HCT116 (cell line): ENCODE measurements around the gene SUMO1. TPM values are rescaled to one million over a fixed set of nuclear protein-coding genes. Genes with fewer than 3 reads are reported as not detected.

ENCODE experiments used
- ATAC-seq: fragments of 200-7000 bp; cut with Tn5 transposase; 2 replicates; pipeline ENCODE4 v1.9.1; 2020; ENCODE audit warnings: mild to moderate bottlenecking, moderate library complexity
- BruUV-seq: library from RNA; stranded (reverse); fragments of 400-500 nt; replicated peaks from 2 replicates; lab custom pipeline; 2021; lab: Mats Ljungman, UMichigan
- CTCF ChIA-PET: fragments of 300-600 bp; sonication (Branson Sonifier 250); formaldehyde crosslinking; loops from one replicate; lab custom pipeline; 2021; ENCODE audit warnings: antibody characterized with exemption; lab: Charles Lee
- POLR2A ChIA-PET: fragments of 300-600, 350-600 bp; sonication (Branson Sonifier 250); formaldehyde crosslinking; loops from one replicate; lab custom pipeline; 2021; ENCODE audit warnings: antibody characterized with exemption; lab: Charles Lee
- RAD21 ChIA-PET, 2 experiments: fragments of 300-600 bp; sonication (Branson Sonifier 250); formaldehyde crosslinking; loops; one replicate each; lab custom pipeline; 2023; ENCODE audit warnings: low total read pairs in 2 of 2; ENCODE audit not compliant: uncharacterized antibody in 2 of 2, unreplicated experiment in 2 of 2, low non-redundant PET in 1 of 2; lab: Charles Lee
- DNase-seq: peaks from one replicate; pipeline ENCODE4 v3.0.0-alpha.2; 2010; ENCODE audit warnings: low read depth, low spot score
- H2AFZ ChIP-seq: fragments of 200-600 bp; shearing (Covaris generic), sonication (generic); 2 replicates; pipeline ENCODE4 v1.6.1; 2017; ENCODE audit warnings: low read depth, mixed run types, mixed read lengths, antibody characterized with exemption, low read length; ENCODE audit not compliant: poor library complexity, severe bottlenecking
- H3K27ac ChIP-seq: 2 replicates; pipeline ENCODE4 v1.5.1; 2012; ENCODE audit warnings: low read depth, low read length
- H3K27me3 ChIP-seq: fragments of 200-600 bp; sonication (generic); 2 replicates; pipeline ENCODE4 v1.6.1; 2016; ENCODE audit warnings: mixed run types, low read length, mixed read lengths; ENCODE audit not compliant: insufficient read depth
- H3K36me3 ChIP-seq, 2 experiments: fragments of 200-500 bp in 1 of 2; fragments of 200-600 bp in 1 of 2; sonication (Bioruptor generic) in 1 of 2; sonication (generic) in 1 of 2; 2 replicates each; pipeline versions ENCODE4 v1.5.1 to v1.6.1; 2014 to 2016; ENCODE audit warnings: low read length in 2 of 2, inconsistent platforms in 1 of 2, mixed read lengths in 1 of 2, mixed run types in 1 of 2; ENCODE audit not compliant: insufficient read depth in 2 of 2, control insufficient read depth in 1 of 2
- H3K4me1 ChIP-seq, 2 experiments: fragments of 200-600 bp in 1 of 2; sonication (generic) in 1 of 2; 2 replicates each; pipeline versions ENCODE4 v1.5.1 to v1.6.1; 2012 to 2017; ENCODE audit warnings: low read length in 2 of 2, inconsistent platforms in 1 of 2, mild to moderate bottlenecking in 1 of 2, mixed read lengths in 1 of 2, mixed run types in 1 of 2, moderate library complexity in 1 of 2; ENCODE audit not compliant: insufficient read depth in 2 of 2, control insufficient read depth in 1 of 2
- H3K4me2 ChIP-seq: fragments of 200-600 bp; sonication (generic); 2 replicates; pipeline ENCODE4 v1.6.1; 2017; ENCODE audit warnings: mixed run types, low read length, mixed read lengths
- H3K4me3 ChIP-seq, 2 experiments: fragments of 200-600 bp in 1 of 2; sonication (generic) in 1 of 2; replicated peaks in 1 of 2; 2 replicates each; pipeline ENCODE4 v1.5.1; 2011 to 2016; ENCODE audit warnings: low read length in 2 of 2, control low read depth in 1 of 2, low read depth in 1 of 2, mild to moderate bottlenecking in 1 of 2, mixed read lengths in 1 of 2, mixed run types in 1 of 2
- H3K79me2 ChIP-seq: fragments of 200-600 bp; sonication (generic); 2 replicates; pipeline ENCODE4 v1.6.1; 2017; ENCODE audit warnings: mild to moderate bottlenecking, mixed run types, low read length, moderate library complexity, mixed read lengths; ENCODE audit not compliant: insufficient read depth
- H3K9ac ChIP-seq: fragments of 200-600 bp; sonication (generic); 2 replicates; pipeline ENCODE4 v1.6.1; 2016; ENCODE audit warnings: low read length, mixed read lengths
- H3K9me2 ChIP-seq: fragments of 200-600 bp; sonication (generic), shearing (Covaris generic); 2 replicates; pipeline ENCODE4 v1.6.1; 2017; ENCODE audit warnings: mixed run types, mild to moderate bottlenecking, moderate library complexity; ENCODE audit not compliant: insufficient read depth
- H3K9me3 ChIP-seq, 2 experiments: fragments of 200-500 bp in 1 of 2; fragments of 200-600 bp in 1 of 2; sonication (Bioruptor generic) in 1 of 2; sonication (generic) in 1 of 2; 2 replicates each; pipeline ENCODE4 v1.6.1; 2014 to 2017; ENCODE audit warnings: low read length in 2 of 2, mixed read lengths in 2 of 2, inconsistent platforms in 1 of 2, low read depth in 1 of 2, mild to moderate bottlenecking in 1 of 2, mixed run types in 1 of 2, moderate library complexity in 1 of 2; ENCODE audit not compliant: control insufficient read depth in 1 of 2, insufficient read depth in 1 of 2
- H4K20me1 ChIP-seq: fragments of 200-600 bp; sonication (generic), shearing (Covaris generic); 2 replicates; pipeline ENCODE4 v1.6.1; 2017; ENCODE audit warnings: mixed run types, mild to moderate bottlenecking, moderate library complexity; ENCODE audit not compliant: insufficient read depth
- CBX3 ChIP-seq: IDR thresholded peaks from 2 replicates; pipeline ENCODE4 v1.6.1; 2012; ENCODE audit warnings: low read depth
- ELF1 ChIP-seq: IDR thresholded peaks from 2 replicates; pipeline ENCODE4 v1.6.1; 2012; ENCODE audit warnings: low read depth, borderline replicate concordance
- RAD21 ChIP-seq: IDR thresholded peaks from 2 replicates; pipeline ENCODE4 v1.6.1; 2012; ENCODE audit warnings: low read depth, mild to moderate bottlenecking
- REST ChIP-seq: IDR thresholded peaks from 2 replicates; pipeline ENCODE4 v1.6.1; 2012; ENCODE audit warnings: low read depth
- SRF ChIP-seq: IDR thresholded peaks from 2 replicates; pipeline ENCODE4 v1.6.1; 2012; ENCODE audit warnings: low read depth
- intact Hi-C: fragments of 100-400 bp; cut with micrococcal nuclease; formaldehyde crosslinking; loops from 2 replicates; pipeline ENCODE4 v1.10.0; 2022
- total RNA-seq: library from RNA; stranded (reverse); gene quantifications from one replicate; pipeline ENCODE4 v1.2.1, GENCODE V29; 2021; ENCODE audit not compliant: unreplicated experiment
- TF ChIP-seq, protein P1 (sequence below), 3 experiments: fragments of 200-600 bp in 1 of 3; sonication (generic) in 1 of 3; IDR thresholded peaks in 2 of 3; conservative IDR thresholded peaks in 1 of 3; 2 replicates each; pipeline ENCODE4 v1.5.1; 2012 to 2017; ENCODE audit warnings: low read depth in 2 of 3, low read length in 2 of 3, antibody characterized with exemption in 1 of 3, borderline replicate concordance in 1 of 3, control low read depth in 1 of 3, mild to moderate bottlenecking in 1 of 3, mixed read lengths in 1 of 3, mixed run types in 1 of 3, moderate library complexity in 1 of 3; ENCODE audit not compliant: insufficient read depth in 1 of 3
- TF ChIP-seq, protein P2 (sequence below): IDR thresholded peaks from 2 replicates; pipeline ENCODE4 v1.6.1; 2012

Gene SUMO1
- total RNA-seq, 1 experiment from 2014 or later: 130 TPM

DNA sequence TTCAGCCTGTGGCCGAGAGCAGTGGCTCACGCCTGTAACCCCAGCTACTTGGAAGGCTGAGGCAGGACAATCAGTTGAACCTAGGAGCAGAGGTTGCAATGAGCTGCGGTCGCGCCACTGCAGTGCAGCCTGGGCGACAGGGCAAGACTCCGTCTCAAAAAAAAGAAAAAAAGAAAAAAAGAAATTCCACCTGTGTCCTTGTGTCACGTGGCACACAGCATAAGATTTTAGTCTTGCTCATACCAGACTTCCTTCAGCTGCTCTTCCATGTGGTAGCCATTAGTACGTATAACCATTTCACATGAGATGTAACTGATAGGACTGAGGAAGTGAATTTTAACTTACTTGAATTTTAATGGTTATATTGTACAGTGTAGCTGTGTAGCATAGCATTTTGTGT, 31.2 kb upstream of the SUMO1 start:
- no TSS peak for BruUV-seq
- ChIA-PET RAD21 (no interaction called here), POLR2A (no interaction called here), CTCF (no interaction called here)
- no peak for DNase-seq
- Histone ChIP-seq H4K20me1 (peaks cover 60% of the 10 kb centered on the region), H3K9me3 (no peaks in the 10 kb centered on the region), H2AFZ (no peak overlapping the region), H3K27me3 (no peaks in the 10 kb centered on the region), H3K4me3 (no peak overlapping the region), H3K9ac (no peak overlapping the region), H3K36me3 (peaks cover 0 to 10% of the 10 kb centered on the region in 2 experiments; a peak in 2 of 4 replicates), H3K4me2 (no peak overlapping the region), H3K79me2 (peaks cover 90% of the 10 kb centered on the region), H3K4me1 (peaks cover 10 to 34% of the 10 kb centered on the region in 2 experiments), H3K9me2 (no peaks in the 10 kb centered on the region), H3K27ac (no peak overlapping the region)
- intact Hi-C loops: loop anchor here (5.0 kb wide), 1 partner anchor 472 kb away; no protein-coding TSS in a partner anchor
- TF ChIP-seq REST (no peak), RAD21 (no peak), ELF1 (no peak), CBX3 (no peak), SRF (no peak)
- TF ChIP-seq, protein P1, sequence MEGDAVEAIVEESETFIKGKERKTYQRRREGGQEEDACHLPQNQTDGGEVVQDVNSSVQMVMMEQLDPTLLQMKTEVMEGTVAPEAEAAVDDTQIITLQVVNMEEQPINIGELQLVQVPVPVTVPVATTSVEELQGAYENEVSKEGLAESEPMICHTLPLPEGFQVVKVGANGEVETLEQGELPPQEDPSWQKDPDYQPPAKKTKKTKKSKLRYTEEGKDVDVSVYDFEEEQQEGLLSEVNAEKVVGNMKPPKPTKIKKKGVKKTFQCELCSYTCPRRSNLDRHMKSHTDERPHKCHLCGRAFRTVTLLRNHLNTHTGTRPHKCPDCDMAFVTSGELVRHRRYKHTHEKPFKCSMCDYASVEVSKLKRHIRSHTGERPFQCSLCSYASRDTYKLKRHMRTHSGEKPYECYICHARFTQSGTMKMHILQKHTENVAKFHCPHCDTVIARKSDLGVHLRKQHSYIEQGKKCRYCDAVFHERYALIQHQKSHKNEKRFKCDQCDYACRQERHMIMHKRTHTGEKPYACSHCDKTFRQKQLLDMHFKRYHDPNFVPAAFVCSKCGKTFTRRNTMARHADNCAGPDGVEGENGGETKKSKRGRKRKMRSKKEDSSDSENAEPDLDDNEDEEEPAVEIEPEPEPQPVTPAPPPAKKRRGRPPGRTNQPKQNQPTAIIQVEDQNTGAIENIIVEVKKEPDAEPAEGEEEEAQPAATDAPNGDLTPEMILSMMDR (IDR thresholded peaks at IDR 0.05 in 2 of 3, conservative IDR thresholded peaks at IDR 0.05 in 1 of 3; ENCODE audit: borderline replicate concordance in 1 of 3, insufficient read depth in 1 of 3, low read depth in 2 of 3, low read length in 2 of 3): no peak
- TF ChIP-seq, protein P2, sequence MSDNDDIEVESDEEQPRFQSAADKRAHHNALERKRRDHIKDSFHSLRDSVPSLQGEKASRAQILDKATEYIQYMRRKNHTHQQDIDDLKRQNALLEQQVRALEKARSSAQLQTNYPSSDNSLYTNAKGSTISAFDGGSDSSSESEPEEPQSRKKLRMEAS: no peak
- no peak for ATAC-seq
